Activated CD8-positive, alpha-beta memory T cell treated with anti-CD3 and anti-CD28 coated beads, Interleukin-2, amount 50 U/mL, for 1 hour (primary cell): Measurements from ENCODE around the gene C10orf90.
"Not testable (repeated sequence)": the region's sequence is repeated elsewhere in the genome, so short reads cannot be mapped to it uniquely, and the experiment has no call there.

ENCODE experiments used
- DNase-seq: peaks from one replicate; pipeline ENCODE4 v3.0.0-alpha.2; 2020; ENCODE audit errors: extremely low read depth

The C10orf90 gene

DNA sequence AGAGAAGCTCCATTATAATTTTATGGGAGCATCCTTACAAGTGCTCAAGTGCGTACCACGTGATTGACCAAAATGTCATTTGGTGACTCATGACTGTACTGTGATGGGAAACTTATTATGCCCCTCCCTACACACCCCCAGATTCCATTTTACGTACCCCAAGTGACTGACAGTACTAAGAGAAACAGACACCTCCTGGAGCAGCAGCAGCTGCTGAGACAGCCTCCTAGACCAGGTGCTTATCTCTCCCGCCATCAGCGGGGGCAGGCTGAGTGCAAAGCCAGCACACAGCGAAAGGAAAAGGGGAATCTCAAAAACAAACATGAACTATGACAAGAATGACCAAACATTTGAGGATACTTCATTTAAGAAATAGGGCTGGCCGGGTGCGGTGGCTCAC, 278.0 kb downstream of the C10orf90 start:
- no peak for DNase-seq

DNA sequence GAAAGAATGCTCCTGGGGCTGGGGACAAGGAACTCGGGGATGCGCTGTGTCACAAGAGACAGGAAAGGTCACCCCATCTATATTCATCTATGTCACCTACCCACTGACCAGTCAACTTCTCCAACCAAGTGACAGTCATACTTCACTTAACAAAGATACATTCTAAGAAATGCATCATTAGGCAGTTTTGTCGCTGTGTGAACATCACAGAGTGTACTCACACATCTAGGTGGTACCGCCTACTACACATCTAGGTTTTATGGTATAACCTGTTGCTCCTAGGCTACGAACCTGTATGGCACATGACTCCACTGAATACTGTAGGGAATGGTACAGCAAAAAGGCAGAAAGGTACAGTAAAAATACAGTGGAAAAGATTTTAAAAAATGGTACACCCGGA, 278.4 kb downstream of the C10orf90 start:
- DNase-seq = no peak

DNA sequence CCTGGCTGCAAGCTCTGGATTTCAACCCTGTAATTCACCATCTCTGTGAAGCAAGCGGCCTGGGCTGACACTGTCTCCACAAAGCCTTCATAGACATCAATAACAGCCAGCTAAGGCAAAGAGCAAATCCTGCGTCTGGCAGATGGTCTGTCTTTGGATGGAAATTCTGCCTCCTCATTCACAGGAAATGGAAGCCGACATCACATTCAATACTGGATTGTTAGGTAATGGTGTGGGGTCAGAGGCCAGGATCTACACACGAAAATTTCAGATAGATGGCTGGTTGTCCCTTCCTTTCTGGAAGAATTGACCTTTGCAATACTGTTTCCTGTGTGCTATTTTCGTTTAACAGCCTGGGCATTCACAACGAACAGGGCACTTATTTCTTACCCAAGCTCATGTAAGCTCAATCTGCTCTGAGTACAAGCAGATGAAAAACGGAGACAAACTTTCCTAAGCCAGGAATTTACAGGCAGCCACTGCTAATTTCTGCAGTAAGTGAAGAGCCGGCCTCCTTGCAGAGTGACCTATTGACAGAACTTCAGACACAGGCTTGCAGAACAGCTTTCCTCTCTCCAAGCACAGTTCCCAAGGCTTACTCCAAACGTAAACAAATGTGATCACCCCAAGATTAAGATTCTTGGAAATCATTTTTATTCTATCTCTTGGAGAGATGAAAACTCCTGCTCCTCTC, 279.2 kb downstream of the C10orf90 start:
- DNase-seq = no peak

DNA sequence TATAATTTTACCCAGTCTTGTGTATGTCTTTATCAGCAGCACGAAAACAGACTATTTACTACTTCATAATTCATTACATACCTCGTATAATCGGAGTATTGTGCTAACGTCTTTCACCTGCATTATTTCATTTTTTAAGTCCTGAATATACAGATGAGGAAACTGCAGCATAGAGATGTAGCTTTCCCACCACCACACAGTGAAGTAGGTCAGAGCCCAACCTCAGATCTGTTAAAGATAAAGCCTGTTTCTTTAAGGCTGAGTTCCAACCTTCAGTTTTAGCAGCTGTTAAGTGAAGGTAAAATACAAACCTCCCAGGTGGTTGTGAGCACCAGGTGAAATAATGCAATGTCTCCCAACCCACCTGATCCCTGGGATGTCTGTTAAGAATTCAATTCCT, 280.2 kb downstream of the C10orf90 start:
- no peak for DNase-seq

DNA sequence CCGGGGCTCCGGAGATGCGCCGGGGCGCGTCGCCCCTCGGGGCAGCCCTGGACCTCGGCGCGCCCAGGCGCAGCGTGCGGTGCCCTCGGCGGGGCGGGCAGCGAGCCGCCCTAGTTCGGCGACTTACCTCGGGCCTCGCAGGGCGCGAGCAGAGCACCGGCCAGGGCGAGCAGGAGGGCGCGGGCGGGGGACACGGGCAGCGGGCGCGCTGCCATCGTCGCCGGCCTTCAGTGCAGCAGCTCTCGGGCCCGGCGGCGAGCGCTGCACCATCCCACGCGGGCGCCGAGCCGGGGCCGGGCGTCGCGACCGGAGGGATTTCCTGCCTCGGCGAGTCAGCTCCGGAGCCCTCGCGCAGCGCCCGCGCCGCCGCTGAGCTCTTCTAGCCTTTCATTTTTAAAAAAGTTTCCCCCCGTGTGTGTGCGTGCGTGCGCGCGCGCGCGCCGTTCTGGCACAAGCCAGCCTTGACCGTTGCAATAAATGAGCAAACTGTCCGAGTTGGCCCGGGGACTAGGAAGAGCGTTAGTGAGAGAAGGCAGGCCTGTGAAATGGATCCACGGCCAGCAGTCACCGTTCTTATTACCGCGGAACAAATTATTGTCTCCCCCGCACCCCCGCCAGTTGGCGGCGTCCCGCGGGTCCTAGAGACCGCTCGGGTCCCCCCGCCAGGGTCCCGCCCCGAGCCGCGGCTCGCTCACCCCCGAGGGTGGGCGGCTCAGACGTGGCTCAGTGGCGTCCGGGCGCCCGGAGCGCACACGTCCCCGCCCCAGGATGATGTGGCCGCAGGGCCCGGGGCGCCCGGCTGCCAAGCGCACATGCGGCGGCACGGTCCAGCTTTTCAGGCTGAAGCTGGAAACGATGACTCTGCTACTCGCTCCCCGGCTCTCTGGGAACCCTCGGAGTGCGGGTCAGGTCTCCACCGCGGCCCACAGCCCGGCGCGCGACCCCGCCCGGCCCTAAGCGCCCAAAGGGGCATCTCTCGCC, 282.3 kb downstream of the C10orf90 start, which contains the start of gene ADAM12:
Gene ADAM12, minus strand, starts transcription at position 547 of the 981 bp plus-strand sequence. Its CDS starts 332 bp downstream, at position 215.
- DNase-seq = no peak

DNA sequence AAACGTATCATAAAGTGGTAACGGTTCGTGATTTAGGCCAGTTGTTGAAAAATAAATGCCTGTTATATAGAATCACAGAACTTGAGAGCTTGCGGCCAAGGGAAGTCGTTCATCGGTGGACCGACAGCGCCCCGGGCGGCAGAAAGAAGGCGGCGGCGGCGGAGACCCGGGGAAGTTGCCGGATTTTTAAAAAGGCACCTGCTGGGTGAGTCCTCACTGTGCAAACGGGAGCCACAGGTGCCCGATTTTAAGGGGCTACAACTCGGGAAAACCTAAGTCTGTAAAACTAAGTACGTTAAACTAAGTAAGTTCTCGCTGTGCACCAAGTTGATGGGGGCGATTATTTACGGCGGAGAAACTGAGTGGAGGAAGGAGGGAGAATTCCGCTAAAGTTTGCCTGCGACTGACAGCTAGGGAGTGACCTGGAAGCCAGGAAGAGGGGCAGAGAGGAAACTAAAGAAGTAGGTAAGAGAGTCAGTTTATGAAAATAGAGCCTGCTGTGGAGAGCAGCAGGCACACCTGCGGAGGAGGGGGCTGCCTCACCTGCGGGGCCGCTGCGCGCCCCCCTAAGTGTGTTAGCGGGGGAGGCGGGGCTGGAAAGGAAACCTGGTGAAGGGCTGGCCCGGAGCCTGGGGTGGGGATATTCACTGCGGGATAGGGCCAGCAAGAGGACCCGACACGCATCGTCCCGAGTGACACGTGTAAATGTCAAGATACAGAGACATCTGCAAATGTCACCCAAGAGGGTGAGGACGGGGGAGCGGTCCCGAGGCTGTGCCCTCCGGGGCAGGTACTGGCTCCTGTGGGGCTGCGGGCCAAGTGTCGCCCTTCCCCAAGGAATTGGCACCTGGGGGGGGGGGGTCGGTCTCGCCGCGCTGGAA, 283.2 kb downstream of the C10orf90 start:
- no peak for DNase-seq

DNA sequence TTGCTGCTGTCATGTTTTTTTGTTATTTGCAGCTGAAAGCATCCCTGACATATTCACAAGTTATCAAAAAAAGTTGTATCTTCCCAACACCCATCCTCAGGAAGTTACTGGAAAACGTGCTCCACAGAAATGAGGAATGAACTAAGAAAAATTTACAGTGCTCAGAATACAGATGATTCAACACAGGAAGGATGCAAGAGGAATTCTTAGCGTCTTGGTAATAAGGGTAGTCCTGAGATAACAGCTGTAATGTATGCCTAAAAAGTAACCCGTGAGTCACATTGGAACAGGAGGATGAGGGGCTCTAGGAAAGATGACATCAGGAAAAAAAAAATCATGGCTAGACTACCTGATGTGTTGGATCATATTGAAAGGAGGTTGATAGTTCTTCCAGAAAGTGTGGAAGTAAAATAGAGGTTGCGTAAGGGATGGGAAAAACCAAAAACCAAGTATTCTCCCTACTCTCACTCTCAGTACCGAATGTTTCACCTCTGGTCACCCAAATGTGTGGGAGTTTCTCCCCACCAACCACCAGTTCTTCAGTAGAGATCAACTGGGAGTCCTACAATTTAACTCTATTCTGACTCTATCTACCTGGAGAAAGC, 286.1 kb downstream of the C10orf90 start:
- no peak for DNase-seq

DNA sequence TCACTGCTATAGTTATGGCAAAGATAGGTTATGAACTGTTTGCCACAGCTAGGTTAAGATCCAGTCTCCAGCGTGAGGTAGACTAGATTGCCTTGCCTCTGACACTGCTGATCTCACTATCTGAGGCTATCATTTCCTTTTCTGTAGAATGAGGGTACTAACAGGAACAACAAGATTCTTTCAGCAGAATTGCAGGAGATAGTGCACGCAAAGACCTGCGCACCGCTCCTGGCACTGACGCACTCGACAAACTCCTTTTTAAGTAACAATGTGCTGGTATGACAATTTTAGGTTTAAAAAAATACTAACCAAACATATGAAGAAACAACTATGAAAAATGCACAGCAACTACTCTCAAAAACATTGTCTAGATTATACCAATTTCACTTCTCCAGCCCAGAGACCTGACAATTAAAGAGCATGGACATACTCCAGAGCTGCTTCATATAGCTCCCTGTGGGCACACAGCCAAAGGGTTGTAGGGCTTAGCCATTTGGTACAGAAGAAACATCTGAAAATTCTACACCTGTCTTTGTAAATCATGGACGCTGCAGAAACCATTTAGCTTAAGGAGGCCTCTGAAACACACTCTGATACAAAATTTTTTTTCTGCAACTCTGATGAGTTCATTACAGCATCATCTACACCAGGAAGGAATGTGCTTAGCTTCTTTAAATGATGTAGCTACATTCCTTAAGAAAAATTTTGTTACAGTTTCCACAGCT, 290.0 kb downstream of the C10orf90 start:
- no peak for DNase-seq

DNA sequence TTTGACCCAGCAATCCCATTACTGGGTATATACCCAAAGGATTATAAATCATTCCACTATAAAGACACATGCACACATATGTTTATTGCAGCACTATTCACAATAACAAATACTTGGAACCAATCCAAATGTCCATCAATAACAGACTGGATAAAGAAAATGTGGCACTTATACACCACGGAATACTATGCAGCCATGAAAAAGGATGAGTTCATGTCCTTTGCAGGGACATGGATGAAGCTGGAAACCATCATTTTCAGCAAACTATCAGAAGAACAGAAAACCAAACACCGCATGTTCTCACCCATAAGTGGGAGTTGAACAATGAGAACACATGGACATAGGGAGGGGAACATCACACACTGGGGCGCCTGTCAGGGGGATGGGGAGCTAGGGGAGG, 291.3 kb downstream of the C10orf90 start:
- not testable (repeated sequence) for DNase-seq

DNA sequence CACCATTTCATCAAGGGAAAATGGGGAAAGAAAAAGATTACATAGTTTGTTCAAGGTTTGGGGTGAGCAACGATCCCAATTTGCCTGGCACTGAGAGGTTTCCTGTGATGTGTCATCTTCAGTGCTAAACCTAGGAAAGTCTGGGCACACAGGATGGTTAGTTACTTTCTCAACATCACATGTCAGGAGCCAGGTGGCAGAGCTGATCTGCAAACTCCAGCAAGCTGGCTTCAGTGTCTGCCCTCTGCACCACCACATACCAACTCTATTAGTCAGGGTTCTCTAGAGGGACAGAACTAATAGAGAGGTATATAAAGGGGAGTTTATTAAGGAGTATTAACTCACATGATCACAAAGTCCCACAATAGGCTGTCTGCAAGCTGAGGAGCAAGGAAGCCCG, 293.5 kb downstream of the C10orf90 start:
- no peak for DNase-seq

DNA sequence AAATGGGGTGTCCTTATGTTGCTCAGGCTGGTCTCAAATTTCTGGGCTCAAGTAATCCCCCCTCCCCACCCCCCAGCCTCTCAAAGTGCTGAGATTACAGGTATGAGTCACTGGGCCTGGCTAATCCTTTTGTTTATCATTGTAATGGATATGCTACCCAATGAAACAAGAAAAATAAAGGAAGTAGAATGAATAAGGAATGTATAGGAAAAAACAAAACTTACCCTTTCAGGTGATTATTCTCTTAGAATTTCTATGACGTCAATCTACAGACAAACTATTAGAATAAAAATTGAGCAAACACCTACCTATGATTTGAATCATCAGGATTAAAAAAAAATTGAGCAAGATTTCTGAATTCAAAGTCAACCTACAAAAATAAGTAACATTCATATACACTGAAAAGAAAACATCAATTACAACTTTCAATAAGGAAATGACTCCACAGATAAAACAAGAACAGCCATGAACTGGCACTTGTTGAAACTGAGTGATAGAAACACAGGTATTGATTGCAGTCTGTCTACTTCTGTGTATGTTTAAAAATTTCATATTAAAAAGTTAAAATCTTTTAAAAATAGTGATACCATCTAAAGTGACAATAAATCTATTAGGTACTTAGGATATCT, 294.5 kb downstream of the C10orf90 start:
- no peak for DNase-seq

DNA sequence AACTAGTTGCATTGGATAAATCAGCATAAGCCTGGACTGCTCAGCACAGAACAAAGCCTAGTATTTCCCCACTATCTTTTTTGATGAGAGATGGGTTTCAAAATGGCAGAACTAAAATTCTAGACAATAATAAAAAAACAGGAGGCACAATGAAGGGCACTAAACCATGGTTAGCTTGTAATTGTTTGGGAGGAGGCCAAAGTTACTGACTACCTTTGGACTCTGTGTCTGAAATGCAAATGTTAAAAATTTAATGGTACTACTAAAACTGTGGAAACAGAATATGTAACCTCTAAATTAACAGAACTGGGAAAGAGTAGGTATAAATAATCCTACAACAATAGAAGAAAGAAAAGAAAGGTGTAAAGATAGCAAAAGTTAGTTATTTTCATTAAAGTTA, 295.2 kb downstream of the C10orf90 start:
- DNase-seq = no peak
